Measurements from ENCODE around the gene GSTT2.

GSTT2 gene

GRCh38 chr22:24007253-24008021 lies 27.5 kb downstream of the GSTT2 start:
- Histone ChIP-seq H3K4me1 (ENCODE audit: low read depth, poor library complexity, severe bottlenecking) (peaks cover 11% of the 10 kb centered on the region), H3K4me3 (IDR thresholded peaks at IDR 0.05; ENCODE audit: insufficient read depth, low read depth, low read length) (no peak overlapping the region), H2AFZ (ENCODE audit: low read depth) (no peak overlapping the region), H3K36me3 (ENCODE audit: insufficient read depth) (no peaks in the 10 kb centered on the region), H3K27me3 (ENCODE audit: insufficient read depth, low read depth) (no peaks in the 10 kb centered on the region), H3K4me2 (no peak overlapping the region), H3K79me2 (ENCODE audit: insufficient read depth, low read depth) (peaks cover 10% of the 10 kb centered on the region; the same call in 1 of the 2 replicates), H3K27ac (no peak overlapping the region), H4K20me1 (ENCODE audit: insufficient read depth) (no peaks in the 10 kb centered on the region), H3K9ac (no peak overlapping the region)
- no peak for TF ChIP-seq CTCF (conservative IDR thresholded peaks at IDR 0.05; ENCODE audit: low read depth, low read length)

DNA sequence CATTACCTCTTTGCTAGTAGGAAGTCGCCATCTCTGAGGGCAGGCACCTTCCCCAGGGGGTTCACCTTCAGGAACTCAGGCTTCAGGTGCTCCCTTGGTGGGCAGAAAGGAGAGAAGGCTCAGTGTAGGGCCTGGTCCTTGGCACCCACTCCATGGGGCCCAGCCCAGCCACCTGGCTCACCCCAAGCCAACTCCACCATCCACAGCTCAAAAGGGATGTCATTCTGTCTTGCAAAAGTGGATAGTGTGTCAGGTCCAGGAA lies 28.0 kb downstream of the GSTT2 start:
- Histone ChIP-seq H3K79me2 (ENCODE audit: insufficient read depth, low read depth) (peaks cover 15% of the 10 kb centered on the region; the same call in 1 of the 2 replicates), H2AFZ (ENCODE audit: low read depth) (no peak overlapping the region), H3K9ac (no peak overlapping the region), H3K4me3 (IDR thresholded peaks at IDR 0.05; ENCODE audit: insufficient read depth, low read depth, low read length) (no peak overlapping the region), H3K36me3 (ENCODE audit: insufficient read depth) (no peaks in the 10 kb centered on the region), H3K4me1 (ENCODE audit: low read depth, poor library complexity, severe bottlenecking) (peaks cover 16% of the 10 kb centered on the region), H3K4me2 (no peak overlapping the region), H4K20me1 (ENCODE audit: insufficient read depth) (no peaks in the 10 kb centered on the region), H3K27ac (no peak overlapping the region), H3K27me3 (ENCODE audit: insufficient read depth, low read depth) (no peaks in the 10 kb centered on the region)
- TF ChIP-seq CTCF (conservative IDR thresholded peaks at IDR 0.05; ENCODE audit: low read depth, low read length), result no peak

DNA sequence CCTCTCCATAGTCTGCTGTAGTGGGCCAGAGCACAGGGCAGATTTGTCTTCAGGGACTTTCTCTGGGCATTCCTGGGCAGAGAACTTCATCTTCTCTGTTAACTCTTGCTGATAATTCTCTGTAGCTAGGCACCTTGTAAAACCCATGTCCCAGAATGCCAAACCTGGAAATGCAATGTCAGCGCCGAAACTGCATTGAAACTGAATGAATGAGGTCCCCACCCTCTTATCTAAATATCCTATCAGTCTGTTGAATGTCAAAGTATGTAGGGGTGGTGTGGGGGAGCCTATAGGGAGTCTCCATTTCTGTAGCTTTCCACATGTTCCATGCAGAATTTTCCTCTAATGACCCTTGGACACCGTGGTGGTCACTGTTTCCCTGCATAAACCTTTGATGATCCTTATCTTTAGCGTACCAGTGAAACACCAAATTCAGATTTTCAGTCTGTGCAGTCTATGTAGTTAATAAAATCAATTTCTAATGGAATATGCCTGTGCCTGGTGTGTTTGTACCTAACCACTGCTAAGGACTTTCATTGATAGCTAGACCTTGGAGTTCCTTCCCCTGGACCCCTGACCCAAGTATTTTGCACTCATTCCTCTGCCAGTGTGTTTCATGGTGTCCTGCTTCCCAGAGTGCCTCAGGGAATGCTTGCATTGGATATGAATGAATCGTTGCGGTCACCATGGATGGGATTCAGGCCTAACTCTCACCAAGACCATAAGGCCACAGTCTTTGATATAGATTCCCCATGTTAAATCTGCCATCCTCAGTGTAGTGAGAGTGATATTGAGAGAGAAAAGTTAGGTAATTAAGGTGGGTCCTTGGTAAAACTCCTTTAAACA lies 28.7 kb downstream of the GSTT2 start:
- Histone ChIP-seq H3K79me2 (ENCODE audit: insufficient read depth, low read depth) (peaks cover 20% of the 10 kb centered on the region; the same call in 1 of the 2 replicates), H3K4me2 (no peak overlapping the region), H3K4me3 (IDR thresholded peaks at IDR 0.05; ENCODE audit: insufficient read depth, low read depth, low read length) (no peak overlapping the region), H3K27ac (no peak overlapping the region), H3K4me1 (ENCODE audit: low read depth, poor library complexity, severe bottlenecking) (peaks cover 16% of the 10 kb centered on the region), H3K36me3 (ENCODE audit: insufficient read depth) (no peaks in the 10 kb centered on the region), H3K9ac (no peak overlapping the region), H3K27me3 (ENCODE audit: insufficient read depth, low read depth) (no peaks in the 10 kb centered on the region), H4K20me1 (ENCODE audit: insufficient read depth) (no peaks in the 10 kb centered on the region), H2AFZ (ENCODE audit: low read depth) (no peak overlapping the region)
- no peak for TF ChIP-seq CTCF (conservative IDR thresholded peaks at IDR 0.05; ENCODE audit: low read depth, low read length)

DNA sequence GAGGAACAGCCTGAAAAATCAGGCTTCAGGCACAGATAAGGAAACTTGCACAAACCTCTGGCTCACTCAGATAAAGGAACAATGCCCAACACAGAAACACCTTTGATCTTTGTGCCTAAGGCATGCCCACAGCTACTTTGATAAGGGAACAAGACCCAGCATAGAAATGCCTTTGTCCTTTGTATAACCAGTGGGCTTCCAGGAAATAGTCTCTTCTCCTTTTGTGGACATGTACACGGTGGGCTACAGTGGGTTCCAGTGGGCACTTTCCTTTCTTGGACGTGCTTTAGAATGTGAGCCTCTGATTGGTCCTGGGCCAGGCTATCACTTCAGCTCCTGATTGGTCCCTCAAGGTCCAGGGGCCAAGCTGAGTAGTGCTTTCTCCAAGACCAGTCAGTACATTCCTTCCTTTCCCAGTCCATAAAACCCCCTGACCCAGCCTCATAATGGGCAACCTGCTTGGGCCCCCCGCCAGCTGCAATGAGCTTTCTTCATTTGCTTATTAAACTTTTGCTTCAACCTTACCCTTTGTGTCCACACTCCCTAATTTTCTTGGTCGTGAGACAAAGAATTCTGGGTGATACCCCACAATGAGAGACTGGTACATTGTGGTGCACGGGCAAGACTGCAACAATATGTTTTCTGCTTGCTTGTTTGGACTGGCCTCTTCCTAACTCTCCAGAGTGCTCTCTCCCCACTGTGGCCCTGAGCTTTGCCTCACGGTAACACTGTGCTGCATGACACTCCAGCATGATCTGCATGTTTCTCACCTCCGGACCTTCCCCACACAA lies 29.5 kb downstream of the GSTT2 start:
- no peak overlapping the region; the same call in 1 of the 2 replicates for H2AFZ ChIP-seq (ENCODE audit: low read depth)
- no peak overlapping the region for H3K27ac ChIP-seq
- H3K36me3 ChIP-seq (ENCODE audit: insufficient read depth), result no peaks in the 10 kb centered on the region
- H3K27me3 ChIP-seq (ENCODE audit: insufficient read depth, low read depth), result no peaks in the 10 kb centered on the region
- H3K4me3 ChIP-seq (IDR thresholded peaks at IDR 0.05; ENCODE audit: insufficient read depth, low read depth, low read length), result no peak overlapping the region
- no peak overlapping the region for H3K4me2 ChIP-seq
- H3K9ac ChIP-seq, result no peak overlapping the region
- H4K20me1 ChIP-seq (ENCODE audit: insufficient read depth), result no peaks in the 10 kb centered on the region
- no peak for TF ChIP-seq CTCF (conservative IDR thresholded peaks at IDR 0.05; ENCODE audit: low read depth, low read length)
- peaks cover 22% of the 10 kb centered on the region; the same call in 1 of the 2 replicates for H3K79me2 ChIP-seq (ENCODE audit: insufficient read depth, low read depth)
- peaks cover 16% of the 10 kb centered on the region for H3K4me1 ChIP-seq (ENCODE audit: low read depth, poor library complexity, severe bottlenecking)

All from KMS-11 (cell line).